ENCODE measurements around the gene BLVRA.
"Not testable (repeated sequence)": the region's sequence is repeated elsewhere in the genome, so short reads cannot be mapped to it uniquely, and the experiment has no call there.

The BLVRA gene

DNA sequence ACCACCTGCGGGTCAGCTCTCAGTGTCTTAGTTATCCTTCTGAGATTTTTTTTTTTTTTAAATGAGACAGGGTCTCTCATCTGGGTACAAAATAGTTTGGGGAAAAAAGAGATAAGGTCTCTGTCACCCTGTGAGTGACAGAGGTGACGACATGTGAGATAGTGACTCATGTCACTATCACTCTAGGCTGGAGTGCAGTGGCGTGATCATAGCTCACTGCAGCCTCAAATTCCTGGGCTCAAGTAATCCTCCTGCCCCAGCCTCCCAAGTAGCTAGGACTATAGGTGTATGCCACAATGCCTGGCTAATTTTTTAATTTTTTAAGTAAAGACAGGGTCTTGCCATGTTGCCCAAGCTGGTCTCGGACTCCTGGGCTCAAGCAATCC, 10.4 kb downstream of the BLVRA start:
- in situ Hi-C loops (cut with MboI; ENCODE audit: low sequenced_read_pairs): no loop called here

DNA sequence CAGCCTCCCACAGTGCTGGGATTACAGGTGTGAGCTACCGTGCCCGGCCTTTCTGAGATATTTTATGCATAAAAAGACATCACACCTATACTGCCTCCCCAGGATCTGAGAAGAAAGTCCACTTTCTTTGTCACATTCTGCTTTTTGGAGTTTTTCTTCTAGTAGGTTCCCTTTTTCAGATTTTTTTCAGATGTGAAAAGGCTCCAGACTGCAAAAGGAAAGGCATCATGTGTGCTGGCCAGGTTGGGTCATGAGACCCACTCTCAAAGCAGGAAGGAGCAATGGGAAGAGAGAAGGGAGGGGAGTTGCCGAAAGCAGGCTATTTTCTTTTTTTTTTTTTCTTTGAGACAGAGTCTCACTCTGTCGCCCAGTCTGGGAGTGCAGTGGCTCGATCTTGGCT, 10.8 kb downstream of the BLVRA start:
- in situ Hi-C loops (cut with MboI; ENCODE audit: low sequenced_read_pairs): no loop called here

DNA sequence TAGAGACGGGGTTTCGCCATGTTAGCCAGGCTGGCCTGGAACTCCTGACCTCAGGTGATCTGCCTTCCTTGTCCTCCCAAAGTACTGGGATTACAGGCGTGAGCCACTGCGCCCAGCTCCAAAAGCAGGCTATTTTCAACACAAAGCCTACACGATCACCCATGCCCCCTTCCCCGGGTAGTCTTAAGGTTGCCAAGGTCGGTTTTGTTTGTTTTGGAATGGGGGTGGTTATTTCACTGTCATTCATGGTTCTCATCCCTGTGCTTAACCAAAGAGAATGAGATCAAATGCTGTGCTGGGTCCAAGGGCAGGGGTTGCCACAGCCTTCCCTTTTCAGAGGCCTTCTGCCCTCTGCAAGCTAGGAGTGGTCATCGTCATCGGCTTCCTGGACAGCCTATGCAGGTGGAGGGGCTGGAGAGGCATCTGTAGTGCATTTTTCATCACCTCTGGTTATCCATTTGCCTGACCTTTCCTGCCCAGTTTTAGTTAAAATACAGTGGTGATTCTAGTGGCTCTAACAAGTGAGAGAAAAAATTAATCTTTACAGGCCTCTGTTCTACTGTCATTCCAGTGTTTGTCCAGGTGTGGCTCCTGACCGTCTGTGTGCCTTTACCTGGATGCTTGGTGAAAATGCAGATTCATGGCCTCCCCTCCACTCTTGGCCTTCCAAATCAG, 11.4 kb downstream of the BLVRA start:
- in situ Hi-C loops (cut with MboI; ENCODE audit: low sequenced_read_pairs): no loop called here

DNA sequence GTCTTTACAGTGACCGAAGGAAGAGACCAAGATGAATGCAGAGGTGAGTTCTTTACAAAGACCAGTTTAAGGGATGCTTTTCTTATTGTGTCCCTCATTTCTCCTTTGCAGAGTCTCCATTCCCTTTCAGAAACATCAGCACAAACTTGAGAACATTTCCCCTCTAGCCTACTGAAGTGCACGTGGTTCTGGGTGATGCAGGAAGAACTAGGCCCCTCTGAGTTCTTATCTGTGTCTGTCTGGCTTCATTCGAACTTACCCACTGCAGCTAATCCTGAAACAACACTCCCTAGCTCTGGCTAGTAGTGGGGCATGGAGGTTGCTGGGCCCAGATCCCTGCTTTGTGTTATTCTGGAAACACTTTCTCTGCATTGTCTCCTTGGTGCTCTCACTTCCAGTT, 12.6 kb downstream of the BLVRA start:
- in situ Hi-C loops (cut with MboI; ENCODE audit: low sequenced_read_pairs): no loop called here

DNA sequence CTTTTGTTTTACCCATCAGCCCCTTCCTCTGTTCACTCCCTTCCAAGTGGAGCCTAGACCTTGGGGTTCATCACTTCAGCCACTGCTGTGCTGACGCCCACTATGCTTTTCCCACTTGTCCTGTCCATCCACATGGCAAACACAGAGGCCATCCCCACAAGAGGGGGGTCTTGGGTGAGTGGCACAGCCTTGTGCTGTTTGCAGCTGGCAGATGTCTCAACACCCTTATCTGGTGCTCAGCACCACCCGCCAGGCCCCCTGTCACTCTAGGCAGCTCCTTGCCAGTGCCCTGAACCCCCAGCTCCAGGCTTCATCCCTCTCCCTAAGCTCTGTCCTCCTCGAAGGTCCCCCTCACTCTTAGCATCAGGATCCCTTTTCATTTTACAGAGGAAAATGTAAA, 13.1 kb downstream of the BLVRA start:
- in situ Hi-C loops (cut with MboI; ENCODE audit: low sequenced_read_pairs): no loop called here

DNA sequence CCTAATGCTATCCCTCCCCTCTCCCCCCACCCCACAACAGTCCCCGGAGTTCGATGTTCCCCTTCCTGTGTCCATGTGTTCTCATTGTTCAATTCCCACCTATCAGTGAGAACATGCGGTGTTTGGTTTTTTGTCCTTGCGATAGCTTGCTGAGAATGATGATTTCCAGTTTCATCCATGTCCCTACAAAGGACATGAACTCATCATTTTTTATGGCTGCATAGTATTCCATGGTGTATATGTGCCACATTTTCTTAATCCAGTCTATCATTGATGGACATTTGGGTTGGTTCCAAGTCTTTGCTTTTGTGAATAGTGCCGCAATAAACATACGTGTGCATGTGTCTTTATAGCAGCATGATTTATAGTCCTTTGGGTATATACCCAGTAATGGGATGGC, 14.8 kb downstream of the BLVRA start:
- in situ Hi-C loops (cut with MboI; ENCODE audit: low sequenced_read_pairs): not testable (repeated sequence)

DNA sequence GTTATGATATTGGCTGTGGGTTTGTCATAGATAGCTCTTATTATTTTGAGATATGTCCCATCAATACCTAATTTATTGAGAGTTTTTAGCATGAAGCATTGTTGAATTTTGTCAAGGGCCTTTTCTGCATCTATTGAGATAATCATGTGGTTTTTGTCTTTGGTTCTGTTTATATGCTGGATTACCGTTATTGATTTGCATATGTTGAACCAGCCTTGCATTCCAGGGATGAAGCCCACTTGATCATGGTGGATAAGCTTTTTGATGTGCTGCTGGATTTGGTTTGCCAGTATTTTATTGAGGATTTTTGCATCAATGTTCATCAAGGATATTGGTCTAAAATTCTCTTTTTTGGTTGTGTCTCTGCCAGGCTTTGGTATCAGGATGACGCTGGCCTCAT, 16.8 kb downstream of the BLVRA start:
- in situ Hi-C loops (cut with MboI; ENCODE audit: low sequenced_read_pairs): not testable (repeated sequence)

DNA sequence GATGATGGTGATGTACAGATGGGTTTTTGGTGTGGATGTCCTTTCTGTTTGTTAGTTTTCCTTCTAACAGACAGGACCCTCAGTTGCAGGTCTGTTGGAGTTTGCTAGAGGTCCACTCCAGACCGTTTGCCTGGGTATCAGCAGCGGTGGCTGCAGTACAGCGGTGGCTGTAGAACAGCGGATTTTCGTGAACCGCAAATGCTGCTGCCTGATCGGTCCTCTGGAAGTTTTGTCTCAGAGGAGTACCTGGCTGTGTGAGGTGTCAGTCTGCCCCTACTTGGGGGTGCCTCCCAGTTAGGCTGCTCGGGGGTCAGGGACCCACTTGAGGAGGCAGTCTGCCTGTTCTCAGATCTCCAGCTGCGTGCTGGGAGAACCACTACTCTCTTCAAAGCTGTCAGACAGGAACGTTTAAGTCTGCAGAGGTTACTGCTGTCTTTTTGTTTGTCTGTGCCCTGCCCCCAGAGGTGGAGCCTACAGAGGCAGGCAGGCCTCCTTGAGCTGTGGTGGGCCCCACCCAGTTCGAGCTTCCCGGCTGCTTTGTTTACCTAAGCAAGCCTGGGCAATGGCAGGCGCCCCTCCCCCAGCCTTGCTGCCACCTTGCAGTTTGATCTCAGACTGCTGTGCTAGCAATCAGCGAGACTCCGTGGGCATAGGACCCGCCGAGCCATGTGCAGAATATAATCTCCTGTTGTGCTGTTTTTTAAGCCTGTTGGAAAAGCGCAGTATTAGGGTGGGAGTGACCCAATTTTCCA, 20.0 kb downstream of the BLVRA start:
- in situ Hi-C loops (cut with MboI; ENCODE audit: low sequenced_read_pairs): not testable (repeated sequence)

DNA sequence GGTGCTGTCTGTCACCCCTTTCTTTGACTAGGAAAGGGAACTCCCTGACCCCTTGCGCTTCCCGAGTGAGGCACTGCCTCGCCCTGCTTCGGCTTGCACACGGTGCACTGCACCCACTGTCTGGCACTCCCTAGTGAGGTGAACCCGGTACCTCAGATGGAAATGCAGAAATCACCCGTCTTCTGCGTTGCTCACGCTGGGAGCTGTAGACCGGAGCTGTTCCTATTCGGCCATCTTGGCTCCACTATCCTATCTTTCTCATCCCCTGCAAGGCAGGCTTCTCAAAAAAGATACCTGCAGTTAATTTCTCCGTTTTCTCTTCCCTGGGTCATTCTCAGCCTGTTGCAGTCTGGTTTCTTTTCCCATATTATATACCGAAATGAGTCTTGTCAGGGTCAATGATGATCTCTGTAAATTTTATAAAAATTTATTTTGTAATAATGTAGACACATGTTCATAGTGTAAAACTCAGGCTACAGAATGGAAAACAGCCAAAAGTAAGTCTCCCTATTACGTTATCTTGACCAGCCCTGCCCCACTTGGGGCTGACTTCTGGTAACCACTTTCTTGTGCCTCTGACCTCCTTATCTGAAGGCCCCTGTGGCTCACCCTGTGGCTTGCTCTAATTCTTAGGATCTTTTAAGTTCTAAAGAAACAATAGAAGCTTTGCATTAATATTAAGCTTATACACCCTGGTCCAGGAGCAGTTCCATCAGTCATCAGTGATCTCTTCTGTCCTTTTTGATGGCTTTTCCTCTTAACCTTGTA, 20.7 kb downstream of the BLVRA start:
- in situ Hi-C loops (cut with MboI; ENCODE audit: low sequenced_read_pairs): no loop called here

DNA sequence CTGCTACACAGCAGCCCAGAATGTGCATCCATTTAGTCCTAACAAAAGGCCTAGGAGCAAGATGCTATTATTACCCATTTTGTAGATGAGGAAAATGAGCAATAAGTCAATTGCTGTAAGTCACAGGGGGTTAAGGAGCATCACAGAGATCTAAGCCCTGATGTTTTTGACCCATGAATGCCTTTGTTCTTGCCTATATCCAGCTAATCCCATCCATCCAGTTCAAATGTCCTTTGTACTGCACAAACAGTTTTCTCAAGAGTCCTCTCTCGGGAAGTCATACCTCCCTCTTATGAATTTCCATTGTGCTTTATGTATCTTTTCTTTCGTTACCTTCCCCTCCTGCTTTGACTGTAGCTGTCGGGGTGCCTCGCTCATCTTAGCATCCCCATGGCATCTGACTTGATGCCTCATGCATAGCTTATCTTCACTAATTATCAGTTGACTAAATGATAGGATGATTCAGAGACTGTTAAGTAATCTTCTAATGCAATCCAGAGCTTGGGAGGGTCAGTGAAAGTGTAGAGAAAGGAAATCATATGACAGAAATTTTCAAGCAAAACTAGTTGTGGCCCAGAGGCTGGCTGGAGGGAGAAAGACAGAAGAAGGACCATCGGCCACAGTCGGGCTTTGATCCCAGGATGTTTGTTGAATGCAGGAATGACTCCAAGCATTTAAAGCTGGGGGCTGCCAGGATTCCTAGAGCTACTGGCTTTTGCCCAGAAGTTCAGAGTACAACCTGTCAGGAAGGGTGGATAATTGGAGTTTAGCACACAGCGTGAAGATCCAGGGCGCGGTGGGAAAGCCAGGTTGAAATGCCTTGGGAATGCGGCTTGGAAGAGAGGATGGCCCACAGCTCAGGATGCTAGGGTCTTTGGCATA, 23.5 kb downstream of the BLVRA start:
- in situ Hi-C loops (cut with MboI; ENCODE audit: low sequenced_read_pairs): no loop called here

DNA sequence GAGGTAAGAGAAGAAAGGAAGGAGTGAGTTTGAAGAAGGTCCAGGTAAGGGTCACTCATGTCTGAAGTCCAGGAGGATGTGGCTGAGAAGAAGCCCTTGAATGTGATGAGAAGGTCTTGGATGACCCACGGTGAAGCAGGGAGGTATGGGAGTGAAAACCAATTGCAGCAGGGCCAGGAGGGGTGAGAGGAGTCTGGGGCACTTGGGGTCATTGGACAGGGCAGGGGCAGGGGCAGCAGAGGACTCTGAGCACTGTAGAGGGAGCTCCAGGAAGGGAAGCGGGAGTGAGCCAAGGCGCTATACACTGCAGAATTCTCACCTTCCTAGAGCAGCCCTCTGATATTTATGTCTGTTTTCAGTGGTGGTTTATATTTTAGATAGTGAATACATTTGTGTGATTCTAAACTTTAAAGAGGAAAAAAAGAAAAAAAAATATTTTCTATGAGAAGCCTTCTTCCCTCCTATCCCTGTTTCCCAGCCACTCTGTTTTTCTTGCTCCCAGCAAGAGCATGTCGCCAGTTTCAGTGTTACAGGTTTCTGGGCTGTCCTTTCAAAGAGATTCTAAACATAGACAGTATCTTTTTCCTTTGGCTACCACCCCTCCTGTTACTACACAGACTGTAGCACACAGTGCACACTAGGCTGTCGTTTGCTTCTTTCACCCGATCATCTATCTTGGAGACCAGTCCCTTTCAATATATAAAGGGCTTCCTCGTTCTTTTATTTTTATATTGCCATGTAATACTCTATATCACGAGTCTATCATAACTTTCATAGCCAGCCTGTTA, 24.5 kb downstream of the BLVRA start:
- in situ Hi-C loops (cut with MboI; ENCODE audit: low sequenced_read_pairs): no loop called here

DNA sequence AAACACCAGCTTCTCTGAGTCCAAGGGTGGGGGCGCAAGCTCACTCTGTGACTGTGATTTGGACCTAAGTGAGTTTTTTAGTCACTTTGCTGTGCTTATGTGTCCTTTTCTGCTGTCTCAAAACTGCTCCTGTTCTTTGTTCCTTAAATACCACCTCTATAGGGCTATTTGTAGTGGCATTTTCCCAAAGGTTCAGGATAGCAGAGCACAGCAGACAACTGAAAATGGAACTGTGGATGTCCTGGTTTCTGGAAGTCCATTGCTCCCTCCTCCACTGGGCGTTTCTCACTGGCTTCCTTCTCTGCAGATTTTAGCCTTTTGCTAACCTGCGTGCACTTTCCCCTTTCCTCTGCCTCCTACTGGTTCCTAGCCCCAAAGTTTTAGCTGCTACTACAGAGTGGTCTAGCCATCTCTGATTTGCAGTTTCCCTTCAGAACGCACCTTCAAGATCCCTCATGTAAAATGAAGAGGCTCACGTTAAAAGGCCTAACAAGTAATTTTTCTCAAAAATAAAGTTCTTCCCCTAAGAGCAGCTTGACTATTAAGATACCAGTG, 25.6 kb downstream of the BLVRA start:
- in situ Hi-C loops (cut with MboI; ENCODE audit: low sequenced_read_pairs): no loop called here

DNA sequence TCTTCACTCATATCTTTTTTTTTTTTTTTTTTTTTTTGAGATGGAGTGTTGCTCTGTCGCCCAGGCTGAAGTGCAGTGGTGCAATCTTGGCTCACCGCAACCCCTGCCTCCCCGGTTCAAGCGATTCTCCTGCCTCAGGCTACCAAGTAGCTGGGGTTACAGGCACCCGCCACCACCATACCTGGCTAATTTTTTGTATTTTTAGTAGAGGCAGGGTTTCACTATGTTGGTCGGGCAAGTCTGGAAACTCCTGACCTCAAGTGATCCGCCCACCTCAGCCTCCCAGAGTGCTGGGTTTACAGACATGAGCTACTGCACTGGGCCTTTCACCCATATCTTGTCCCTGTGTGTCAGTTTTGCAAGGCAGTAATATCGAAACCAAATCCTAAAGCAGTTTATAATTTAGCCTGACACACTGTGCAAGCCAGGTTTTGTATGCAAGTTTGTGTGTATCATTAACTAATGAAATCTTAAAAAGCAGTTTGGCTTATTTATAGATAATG, 26.2 kb downstream of the BLVRA start:
- in situ Hi-C loops (cut with MboI; ENCODE audit: low sequenced_read_pairs): not testable (repeated sequence)

DNA sequence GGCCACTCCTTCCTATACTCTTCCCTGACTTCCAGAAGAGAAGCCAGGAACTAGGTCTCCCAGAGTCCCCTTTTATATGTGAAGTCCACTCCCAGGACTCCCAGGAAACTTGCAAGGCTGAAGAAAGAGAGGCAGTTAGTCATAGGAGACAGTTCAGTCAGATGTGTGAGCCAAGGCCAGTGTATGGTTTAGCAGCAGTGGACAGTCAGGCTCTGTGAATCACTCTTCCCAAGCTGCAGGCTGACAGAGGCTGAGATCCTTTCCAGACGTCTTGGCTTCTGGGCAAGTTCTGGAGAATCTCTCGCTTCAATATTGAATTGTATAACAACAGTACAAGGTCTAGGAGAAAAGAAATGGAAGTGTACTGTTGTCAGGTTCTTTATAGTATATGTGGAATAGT, 26.9 kb downstream of the BLVRA start:
- in situ Hi-C loops (cut with MboI; ENCODE audit: low sequenced_read_pairs): no loop called here

DNA sequence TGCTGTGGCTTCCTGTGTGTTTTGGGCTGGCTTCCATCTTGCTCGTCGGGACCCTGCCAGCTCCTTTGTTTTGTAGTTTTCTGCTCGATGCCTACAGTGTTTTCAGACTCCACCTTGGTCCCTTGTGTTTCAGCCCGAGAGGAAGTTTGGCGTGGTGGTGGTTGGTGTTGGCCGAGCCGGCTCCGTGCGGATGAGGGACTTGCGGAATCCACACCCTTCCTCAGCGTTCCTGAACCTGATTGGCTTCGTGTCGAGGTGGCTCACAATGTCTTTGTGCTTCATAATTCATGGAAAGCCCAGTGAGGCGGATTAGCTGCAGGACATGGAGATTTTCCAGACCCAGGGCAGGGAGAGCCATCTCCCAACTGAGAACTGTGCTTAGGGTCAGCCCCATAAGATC, 29.3 kb downstream of the BLVRA start:
- in situ Hi-C loops (cut with MboI; ENCODE audit: low sequenced_read_pairs): no loop called here

DNA sequence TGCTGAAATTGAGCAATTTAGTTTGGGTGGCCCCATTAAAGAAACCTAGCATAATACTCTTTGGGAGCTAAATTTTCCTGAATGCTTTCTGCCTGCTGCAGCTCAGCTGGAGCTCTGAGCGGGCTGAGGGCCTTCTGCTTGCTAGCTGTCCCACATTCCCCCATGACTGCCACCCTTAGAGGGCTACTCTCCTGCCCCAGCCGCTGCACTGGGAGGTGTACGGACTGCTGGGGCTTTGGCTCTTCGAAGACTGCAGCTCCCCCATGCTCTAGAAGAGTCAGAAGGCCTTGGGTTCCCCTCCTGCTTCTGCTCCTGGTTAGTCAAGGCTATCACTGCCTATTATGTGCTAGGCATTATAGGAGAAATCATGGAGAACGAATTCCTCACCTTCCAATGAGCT, 31.5 kb downstream of the BLVRA start:
- in situ Hi-C loops (cut with MboI; ENCODE audit: low sequenced_read_pairs): no loop called here

DNA sequence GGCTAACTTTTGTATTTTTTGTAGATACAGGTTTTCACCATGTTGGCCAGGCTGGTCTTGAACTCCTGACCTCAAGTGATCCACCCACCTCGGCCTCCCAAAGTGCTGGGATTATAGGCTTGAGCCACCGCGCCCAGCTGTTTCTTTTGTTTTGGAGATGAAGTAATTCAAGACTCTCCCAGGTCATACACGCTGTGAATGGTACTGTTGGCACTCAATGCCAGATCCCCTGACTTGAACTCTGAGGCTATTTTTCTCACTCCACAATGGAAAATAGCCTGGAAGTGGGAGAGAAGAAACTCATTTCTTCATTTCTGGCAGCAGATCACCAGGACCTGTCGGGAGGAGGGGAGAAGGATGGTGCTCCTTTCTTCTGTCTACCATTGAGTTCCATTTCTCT, 32.4 kb downstream of the BLVRA start:
- in situ Hi-C loops (cut with MboI; ENCODE audit: low sequenced_read_pairs): no loop called here

DNA sequence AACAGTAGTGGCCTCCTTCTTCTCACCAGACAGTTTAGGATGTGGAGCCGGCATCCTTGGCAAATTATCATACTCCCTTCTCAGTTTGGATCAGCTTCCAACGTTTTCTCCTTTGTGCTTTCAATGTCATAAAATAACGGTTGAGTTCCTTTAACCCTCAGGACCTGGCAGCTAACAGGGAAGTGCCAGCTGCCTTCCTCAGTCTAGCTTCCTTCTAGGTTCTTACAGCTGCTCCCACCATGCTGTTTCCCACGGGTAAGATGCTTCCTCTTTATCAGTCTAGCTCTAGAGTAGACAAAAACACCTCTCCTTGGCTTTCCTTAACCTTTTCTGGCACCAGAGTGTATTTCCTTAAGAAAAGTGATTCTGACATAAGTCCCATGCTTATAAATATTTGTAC, 33.2 kb downstream of the BLVRA start:
- in situ Hi-C loops (cut with MboI; ENCODE audit: low sequenced_read_pairs): no loop called here

DNA sequence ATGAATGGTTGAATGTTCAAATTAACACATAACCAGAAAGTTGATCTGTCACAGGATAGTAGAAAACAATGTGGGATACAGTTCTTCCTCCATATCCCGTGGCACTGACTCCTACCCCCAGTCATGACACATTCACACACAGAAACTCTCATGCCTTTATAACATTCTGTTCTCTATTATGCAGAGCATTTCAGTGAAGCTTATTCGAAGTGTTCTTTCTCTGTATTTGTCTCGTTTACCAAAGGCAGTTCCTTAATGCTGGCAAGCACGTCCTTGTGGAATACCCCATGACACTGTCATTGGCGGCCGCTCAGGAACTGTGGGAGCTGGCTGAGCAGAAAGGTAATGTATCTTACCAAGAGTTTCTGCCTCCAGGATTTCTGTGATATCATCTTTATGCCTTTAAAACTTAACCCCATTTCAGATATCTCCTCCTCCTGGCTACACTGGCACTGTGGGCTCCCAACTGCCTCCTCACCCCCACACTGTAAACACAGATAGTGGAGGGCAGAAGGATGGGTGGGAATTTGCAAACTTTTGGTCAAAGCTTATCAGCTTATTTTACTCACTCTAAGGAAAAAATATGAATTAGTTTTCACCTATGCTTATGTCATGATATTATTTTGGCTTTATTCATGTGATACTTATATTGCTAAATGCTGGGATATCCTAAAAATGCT, 34.1 kb downstream of the BLVRA start:
- in situ Hi-C loops (cut with MboI; ENCODE audit: low sequenced_read_pairs): no loop called here

Data from hTERT RPE-1 (cell line).